Osteocyte (in vitro differentiated cells): ENCODE measurements around the gene HCFC1. TPM values are rescaled to one million over a fixed set of nuclear protein-coding genes. Genes with fewer than 3 reads are reported as not detected.

Experiments
- DNase-seq: peaks from one replicate; pipeline ENCODE4 v3.0.0; 2021; ENCODE audit warnings: mixed read lengths; ENCODE audit not compliant: unreplicated experiment; ENCODE audit errors: extremely low spot score
- H3K27ac Mint-ChIP-seq: one replicate; pipeline ENCODE4 v1.8.0; 2021; ENCODE audit warnings: mild to moderate bottlenecking, mixed read lengths; ENCODE audit not compliant: unreplicated experiment
- H3K27me3 Mint-ChIP-seq: one replicate; pipeline ENCODE4 v1.8.0; 2021; ENCODE audit warnings: mixed read lengths; ENCODE audit not compliant: unreplicated experiment
- H3K36me3 Mint-ChIP-seq: one replicate; pipeline ENCODE4 v1.8.0; 2021; ENCODE audit warnings: mixed read lengths; ENCODE audit not compliant: unreplicated experiment
- H3K4me1 Mint-ChIP-seq: one replicate; pipeline ENCODE4 v1.8.0; 2021; ENCODE audit warnings: mixed read lengths; ENCODE audit not compliant: unreplicated experiment
- H3K4me3 Mint-ChIP-seq: one replicate; pipeline ENCODE4 v1.8.0; 2021; ENCODE audit warnings: mild to moderate bottlenecking, moderate library complexity, mixed read lengths; ENCODE audit not compliant: unreplicated experiment
- H3K9me3 Mint-ChIP-seq: one replicate; pipeline ENCODE4 v1.8.0; 2021; ENCODE audit warnings: mixed read lengths; ENCODE audit not compliant: unreplicated experiment
- total RNA-seq: library from RNA; stranded (reverse); gene quantifications from 2 replicates; pipeline ENCODE4 v1.2.1, GENCODE V29; 2021
- TF ChIP-seq, protein P1 (sequence below): fragments of 200-600 bp; sonication (generic); IDR thresholded peaks from 2 replicates; pipeline ENCODE4 v1.5.0; 2021; ENCODE audit warnings: antibody characterized with exemption, mild to moderate bottlenecking, moderate library complexity

Gene HCFC1
- total RNA-seq, 1 donor from 2014 or later, result 74.8 TPM

GRCh38 chrX:153961292-153961691 is 10.3 kb downstream of the HCFC1 start:
- no peak overlapping the region for H3K27ac Mint-ChIP-seq
- H3K4me3 Mint-ChIP-seq, result no peak overlapping the region

GRCh38 chrX:153960786-153961185 is 10.8 kb downstream of the HCFC1 start:
- Mint-ChIP-seq H3K27ac (no peak overlapping the region), H3K4me3 (no peak overlapping the region), H3K27me3 (no peaks in the 10 kb centered on the region), H3K9me3 (no peaks in the 10 kb centered on the region), H3K4me1 (no peaks in the 10 kb centered on the region), H3K36me3 (peaks cover 28% of the 10 kb centered on the region)
- no peak for DNase-seq
- TF ChIP-seq, protein P1, sequence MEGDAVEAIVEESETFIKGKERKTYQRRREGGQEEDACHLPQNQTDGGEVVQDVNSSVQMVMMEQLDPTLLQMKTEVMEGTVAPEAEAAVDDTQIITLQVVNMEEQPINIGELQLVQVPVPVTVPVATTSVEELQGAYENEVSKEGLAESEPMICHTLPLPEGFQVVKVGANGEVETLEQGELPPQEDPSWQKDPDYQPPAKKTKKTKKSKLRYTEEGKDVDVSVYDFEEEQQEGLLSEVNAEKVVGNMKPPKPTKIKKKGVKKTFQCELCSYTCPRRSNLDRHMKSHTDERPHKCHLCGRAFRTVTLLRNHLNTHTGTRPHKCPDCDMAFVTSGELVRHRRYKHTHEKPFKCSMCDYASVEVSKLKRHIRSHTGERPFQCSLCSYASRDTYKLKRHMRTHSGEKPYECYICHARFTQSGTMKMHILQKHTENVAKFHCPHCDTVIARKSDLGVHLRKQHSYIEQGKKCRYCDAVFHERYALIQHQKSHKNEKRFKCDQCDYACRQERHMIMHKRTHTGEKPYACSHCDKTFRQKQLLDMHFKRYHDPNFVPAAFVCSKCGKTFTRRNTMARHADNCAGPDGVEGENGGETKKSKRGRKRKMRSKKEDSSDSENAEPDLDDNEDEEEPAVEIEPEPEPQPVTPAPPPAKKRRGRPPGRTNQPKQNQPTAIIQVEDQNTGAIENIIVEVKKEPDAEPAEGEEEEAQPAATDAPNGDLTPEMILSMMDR, result no peak

More at GRCh38 chrX:153961292-153961691, 10.3 kb downstream of the HCFC1 start:
- Mint-ChIP-seq H3K4me1 (peaks cover 5% of the 10 kb centered on the region), H3K36me3 (peaks cover 24% of the 10 kb centered on the region), H3K27me3 (no peaks in the 10 kb centered on the region), H3K9me3 (no peaks in the 10 kb centered on the region)
- TF ChIP-seq, protein P1, result no peak
- DNase-seq, result no peak

GRCh38 chrX:153960077-153960476 is 11.5 kb downstream of the HCFC1 start:
- Mint-ChIP-seq H3K4me3 (no peak overlapping the region), H3K4me1 (no peaks in the 10 kb centered on the region), H3K9me3 (no peaks in the 10 kb centered on the region), H3K36me3 (peaks cover 32% of the 10 kb centered on the region), H3K27ac (no peak overlapping the region), H3K27me3 (no peaks in the 10 kb centered on the region)
- no peak for DNase-seq
- TF ChIP-seq, protein P1, result no peak

- Mint-ChIP-seq H3K36me3 (peaks cover 35% of the 10 kb centered on the region), H3K27me3 (no peaks in the 10 kb centered on the region), H3K4me1 (no peaks in the 10 kb centered on the region), H3K9me3 (no peaks in the 10 kb centered on the region), H3K4me3 (no peak overlapping the region), H3K27ac (no peak overlapping the region)
- no peak for DNase-seq
- TF ChIP-seq, protein P1, result no peak
These were observed 12.0 kb downstream of the HCFC1 start for GRCh38 chrX:153959649-153960048.

GRCh38 chrX:153958605-153959004 is 13.0 kb downstream of the HCFC1 start:
- TF ChIP-seq, protein P1, result no peak
- Mint-ChIP-seq H3K36me3 (peaks cover 40% of the 10 kb centered on the region), H3K27ac (no peak overlapping the region), H3K4me1 (peaks cover 2% of the 10 kb centered on the region), H3K4me3 (no peak overlapping the region), H3K9me3 (no peaks in the 10 kb centered on the region), H3K27me3 (no peaks in the 10 kb centered on the region)
- DNase-seq, result no peak
